HCT116 (cell line): ENCODE results near the gene SC5D. TPM values are rescaled to one million over a fixed set of nuclear protein-coding genes. Genes with fewer than 3 reads are reported as not detected.

ENCODE experiments used
- ATAC-seq: fragments of 200-7000 bp; cut with Tn5 transposase; 2 replicates; pipeline ENCODE4 v1.9.1; 2020; ENCODE audit warnings: mild to moderate bottlenecking, moderate library complexity
- BruUV-seq: library from RNA; stranded (reverse); fragments of 400-500 nt; replicated peaks from 2 replicates; lab custom pipeline; 2021; lab: Mats Ljungman, UMichigan
- CTCF ChIA-PET: fragments of 300-600 bp; sonication (Branson Sonifier 250); formaldehyde crosslinking; loops from one replicate; lab custom pipeline; 2021; ENCODE audit warnings: antibody characterized with exemption; lab: Charles Lee
- POLR2A ChIA-PET: fragments of 300-600, 350-600 bp; sonication (Branson Sonifier 250); formaldehyde crosslinking; loops from one replicate; lab custom pipeline; 2021; ENCODE audit warnings: antibody characterized with exemption; lab: Charles Lee
- RAD21 ChIA-PET, 2 experiments: fragments of 300-600 bp; sonication (Branson Sonifier 250); formaldehyde crosslinking; loops; one replicate each; lab custom pipeline; 2023; ENCODE audit warnings: low total read pairs in 2 of 2; ENCODE audit not compliant: uncharacterized antibody in 2 of 2, unreplicated experiment in 2 of 2, low non-redundant PET in 1 of 2; lab: Charles Lee
- DNase-seq: peaks from one replicate; pipeline ENCODE4 v3.0.0-alpha.2; 2010; ENCODE audit warnings: low read depth, low spot score
- H2AFZ ChIP-seq: fragments of 200-600 bp; shearing (Covaris generic), sonication (generic); 2 replicates; pipeline ENCODE4 v1.6.1; 2017; ENCODE audit warnings: low read depth, mixed run types, mixed read lengths, antibody characterized with exemption, low read length; ENCODE audit not compliant: poor library complexity, severe bottlenecking
- H3K27ac ChIP-seq: 2 replicates; pipeline ENCODE4 v1.5.1; 2012; ENCODE audit warnings: low read depth, low read length
- H3K27me3 ChIP-seq: fragments of 200-600 bp; sonication (generic); 2 replicates; pipeline ENCODE4 v1.6.1; 2016; ENCODE audit warnings: mixed run types, low read length, mixed read lengths; ENCODE audit not compliant: insufficient read depth
- H3K36me3 ChIP-seq, 2 experiments: fragments of 200-500 bp in 1 of 2; fragments of 200-600 bp in 1 of 2; sonication (Bioruptor generic) in 1 of 2; sonication (generic) in 1 of 2; 2 replicates each; pipeline versions ENCODE4 v1.5.1 to v1.6.1; 2014 to 2016; ENCODE audit warnings: low read length in 2 of 2, inconsistent platforms in 1 of 2, mixed read lengths in 1 of 2, mixed run types in 1 of 2; ENCODE audit not compliant: insufficient read depth in 2 of 2, control insufficient read depth in 1 of 2
- H3K4me1 ChIP-seq, 2 experiments: fragments of 200-600 bp in 1 of 2; sonication (generic) in 1 of 2; 2 replicates each; pipeline versions ENCODE4 v1.5.1 to v1.6.1; 2012 to 2017; ENCODE audit warnings: low read length in 2 of 2, inconsistent platforms in 1 of 2, mild to moderate bottlenecking in 1 of 2, mixed read lengths in 1 of 2, mixed run types in 1 of 2, moderate library complexity in 1 of 2; ENCODE audit not compliant: insufficient read depth in 2 of 2, control insufficient read depth in 1 of 2
- H3K4me2 ChIP-seq: fragments of 200-600 bp; sonication (generic); 2 replicates; pipeline ENCODE4 v1.6.1; 2017; ENCODE audit warnings: mixed run types, low read length, mixed read lengths
- H3K4me3 ChIP-seq, 2 experiments: fragments of 200-600 bp in 1 of 2; sonication (generic) in 1 of 2; replicated peaks in 1 of 2; 2 replicates each; pipeline ENCODE4 v1.5.1; 2011 to 2016; ENCODE audit warnings: low read length in 2 of 2, control low read depth in 1 of 2, low read depth in 1 of 2, mild to moderate bottlenecking in 1 of 2, mixed read lengths in 1 of 2, mixed run types in 1 of 2
- H3K79me2 ChIP-seq: fragments of 200-600 bp; sonication (generic); 2 replicates; pipeline ENCODE4 v1.6.1; 2017; ENCODE audit warnings: mild to moderate bottlenecking, mixed run types, low read length, moderate library complexity, mixed read lengths; ENCODE audit not compliant: insufficient read depth
- H3K9ac ChIP-seq: fragments of 200-600 bp; sonication (generic); 2 replicates; pipeline ENCODE4 v1.6.1; 2016; ENCODE audit warnings: low read length, mixed read lengths
- H3K9me2 ChIP-seq: fragments of 200-600 bp; sonication (generic), shearing (Covaris generic); 2 replicates; pipeline ENCODE4 v1.6.1; 2017; ENCODE audit warnings: mixed run types, mild to moderate bottlenecking, moderate library complexity; ENCODE audit not compliant: insufficient read depth
- H3K9me3 ChIP-seq, 2 experiments: fragments of 200-500 bp in 1 of 2; fragments of 200-600 bp in 1 of 2; sonication (Bioruptor generic) in 1 of 2; sonication (generic) in 1 of 2; 2 replicates each; pipeline ENCODE4 v1.6.1; 2014 to 2017; ENCODE audit warnings: low read length in 2 of 2, mixed read lengths in 2 of 2, inconsistent platforms in 1 of 2, low read depth in 1 of 2, mild to moderate bottlenecking in 1 of 2, mixed run types in 1 of 2, moderate library complexity in 1 of 2; ENCODE audit not compliant: control insufficient read depth in 1 of 2, insufficient read depth in 1 of 2
- H4K20me1 ChIP-seq: fragments of 200-600 bp; sonication (generic), shearing (Covaris generic); 2 replicates; pipeline ENCODE4 v1.6.1; 2017; ENCODE audit warnings: mixed run types, mild to moderate bottlenecking, moderate library complexity; ENCODE audit not compliant: insufficient read depth
- CEBPB ChIP-seq: IDR thresholded peaks from 2 replicates; pipeline ENCODE4 v1.6.1; 2012; ENCODE audit warnings: low read depth
- CTCF ChIP-seq, 3 experiments: fragments of 200-600 bp in 1 of 3; sonication (generic) in 1 of 3; IDR thresholded peaks in 2 of 3; conservative IDR thresholded peaks in 1 of 3; 2 replicates each; pipeline ENCODE4 v1.5.1; 2012 to 2017; ENCODE audit warnings: low read depth in 2 of 3, low read length in 2 of 3, antibody characterized with exemption in 1 of 3, borderline replicate concordance in 1 of 3, control low read depth in 1 of 3, mild to moderate bottlenecking in 1 of 3, mixed read lengths in 1 of 3, mixed run types in 1 of 3, moderate library complexity in 1 of 3; ENCODE audit not compliant: insufficient read depth in 1 of 3
- FOSL1 ChIP-seq: IDR thresholded peaks from 2 replicates; pipeline ENCODE4 v1.6.1; 2012; ENCODE audit warnings: low read depth
- MAX ChIP-seq: IDR thresholded peaks from 2 replicates; pipeline ENCODE4 v1.6.1; 2012
- POLR2AphosphoS5 ChIP-seq: IDR thresholded peaks from 2 replicates; pipeline ENCODE4 v1.6.1; 2011; ENCODE audit warnings: mild to moderate bottlenecking, low read depth, low read length, moderate library complexity
- RAD21 ChIP-seq: IDR thresholded peaks from 2 replicates; pipeline ENCODE4 v1.6.1; 2012; ENCODE audit warnings: low read depth, mild to moderate bottlenecking
- SIN3A ChIP-seq: IDR thresholded peaks from 2 replicates; pipeline ENCODE4 v1.6.1; 2012; ENCODE audit warnings: low read depth
- SP1 ChIP-seq: IDR thresholded peaks from 2 replicates; pipeline ENCODE4 v1.6.1; 2012; ENCODE audit warnings: low read depth
- SRF ChIP-seq: IDR thresholded peaks from 2 replicates; pipeline ENCODE4 v1.6.1; 2012; ENCODE audit warnings: low read depth
- TCF7L2 ChIP-seq: IDR thresholded peaks from 2 replicates; pipeline ENCODE4 v1.7.0; 2011; ENCODE audit warnings: borderline replicate concordance, inconsistent platforms; ENCODE audit not compliant: insufficient read depth, insufficient read length; ENCODE audit errors: extremely low read depth
- intact Hi-C: fragments of 100-400 bp; cut with micrococcal nuclease; formaldehyde crosslinking; loops from 2 replicates; pipeline ENCODE4 v1.10.0; 2022
- total RNA-seq: library from RNA; stranded (reverse); gene quantifications from one replicate; pipeline ENCODE4 v1.2.1, GENCODE V29; 2021; ENCODE audit not compliant: unreplicated experiment
- TF ChIP-seq, protein P1 (sequence below): IDR thresholded peaks from 2 replicates; pipeline ENCODE4 v1.6.1; 2012

The SC5D gene
- total RNA-seq, 1 experiment from 2014 or later = 24.1 TPM

DNA sequence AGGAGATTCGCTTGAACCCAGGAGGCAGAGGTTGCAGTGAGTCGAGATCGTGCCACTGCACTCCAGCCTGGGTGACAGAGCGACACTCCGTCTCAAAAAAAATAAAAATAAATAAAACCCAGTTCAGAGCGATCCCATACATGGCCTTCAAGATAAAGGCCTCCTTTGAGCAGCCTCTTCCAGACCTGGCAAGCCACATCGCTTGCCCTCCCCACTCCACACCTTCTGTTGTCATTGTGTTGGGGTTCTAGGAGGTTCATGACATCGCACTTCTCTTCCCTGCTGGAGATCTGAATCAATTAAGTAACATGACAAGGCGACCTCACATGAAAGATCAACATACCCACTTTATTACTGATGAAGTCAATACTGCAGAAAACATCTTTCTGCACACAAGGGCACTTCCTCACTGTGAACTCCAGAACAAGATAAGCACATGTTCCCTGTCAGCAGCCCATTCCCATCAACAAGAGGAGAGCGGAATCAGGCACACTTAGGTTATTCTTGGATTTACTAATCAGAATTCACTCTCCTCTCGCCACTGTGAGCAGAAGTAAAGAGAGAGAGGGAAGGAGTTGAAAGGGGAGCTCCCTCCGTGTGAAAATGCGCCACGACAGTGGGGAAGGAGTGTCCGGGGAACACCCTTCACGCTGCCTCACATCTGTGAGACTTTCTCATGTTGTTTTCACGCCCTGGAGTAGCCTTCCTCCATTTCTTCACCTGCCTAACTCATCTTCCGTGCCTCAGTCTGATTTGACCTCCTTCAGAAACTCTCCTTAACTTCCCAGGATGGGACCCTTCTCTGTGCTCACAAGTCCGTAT lies 38.3 kb downstream of the SC5D start:
- Histone ChIP-seq H3K4me3 (no peak overlapping the region), H3K4me1 (no peaks in the 10 kb centered on the region), H3K36me3 (no peaks in the 10 kb centered on the region), H3K27me3 (peaks cover 4% of the 10 kb centered on the region), H3K4me2 (no peak overlapping the region), H3K27ac (no peak overlapping the region), H3K79me2 (no peaks in the 10 kb centered on the region), H3K9ac (no peak overlapping the region), H3K9me3 (no peaks in the 10 kb centered on the region), H4K20me1 (no peaks in the 10 kb centered on the region), H3K9me2 (no peaks in the 10 kb centered on the region), H2AFZ (no peak overlapping the region)
- CTCF ChIA-PET = no interaction called here
- no TSS peak for BruUV-seq
- no peak for DNase-seq
- RAD21 ChIA-PET = no interaction called here
- TF ChIP-seq POLR2AphosphoS5 (no peak), CEBPB (no peak), SP1 (no peak), FOSL1 (no peak), RAD21 (no peak), SRF (no peak), TCF7L2 (no peak), CTCF (IDR thresholded peaks at IDR 0.05 in 2 of 3, conservative IDR thresholded peaks at IDR 0.05 in 1 of 3; ENCODE audit: borderline replicate concordance in 1 of 3, insufficient read depth in 1 of 3, low read depth in 2 of 3, low read length in 2 of 3) (no peak), SIN3A (no peak), MAX (no peak)
- TF ChIP-seq, protein P1, sequence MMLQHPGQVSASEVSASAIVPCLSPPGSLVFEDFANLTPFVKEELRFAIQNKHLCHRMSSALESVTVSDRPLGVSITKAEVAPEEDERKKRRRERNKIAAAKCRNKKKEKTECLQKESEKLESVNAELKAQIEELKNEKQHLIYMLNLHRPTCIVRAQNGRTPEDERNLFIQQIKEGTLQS = no peak
- ATAC-seq = no peak
- intact Hi-C loops = no loop called here
- POLR2A ChIA-PET = no interaction called here
